ENCODE data around the gene ARHGAP32.

GRCh38 chr11:129192150-129192549, at the start of gene ARHGAP32:
- TF ChIP-seq POLR2A (IDR thresholded peaks at IDR 0.05) (no peak), CTCF (IDR thresholded peaks at IDR 0.05) (no peak)

All from lower leg skin (tissue), 3 donors.